ENCODE measurements around the gene ADAM12. TPM values are rescaled to one million over a fixed set of nuclear protein-coding genes. Genes with fewer than 3 reads are reported as not detected.

ADAM12 gene
- polyA plus RNA-seq, 4 donors = 0.45 to 0.87 TPM; not detected in 2

DNA sequence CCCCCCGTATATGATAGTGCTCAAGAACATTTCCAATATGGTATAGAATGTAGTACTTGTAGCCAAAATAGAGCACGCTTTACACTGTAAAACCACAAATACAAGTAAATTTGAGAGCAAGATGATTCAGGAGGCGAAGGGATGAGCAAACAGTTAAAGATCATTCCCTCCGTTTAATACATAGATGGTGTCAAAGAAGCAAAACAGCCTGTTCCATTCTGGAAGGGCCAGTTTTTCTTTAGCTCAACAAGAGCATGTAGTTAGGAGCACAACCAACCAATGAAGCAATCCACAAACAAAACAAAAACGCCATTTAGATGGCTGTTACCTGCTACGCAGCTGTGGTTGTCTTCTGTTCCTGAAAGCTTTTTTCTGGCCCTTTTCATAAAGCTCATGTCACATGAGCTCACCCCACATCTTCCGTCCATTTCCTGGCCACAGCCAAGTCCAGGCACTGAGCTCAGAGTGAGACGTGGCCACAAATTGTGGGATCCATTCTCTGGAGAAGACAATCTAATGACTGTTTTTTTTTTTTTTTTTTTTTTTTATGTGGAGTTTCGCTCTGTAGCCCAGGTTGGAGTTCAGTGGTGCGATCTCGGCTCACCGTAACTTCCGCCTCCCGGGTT lies 306.3 kb downstream of the ADAM12 start:
- WGBS, 3 donors = 85 to 86% (median 85%) methylated on average over 14 of the region's 14 CpGs
- FAIRE-seq (no peak), DNase-seq (no peak)
- H3K27ac ChIP-seq (ENCODE audit: low read depth in 1 of 3, low read length in 2 of 3) = no peak overlapping the region
- H3K9me3 ChIP-seq (ENCODE audit: control insufficient read depth in 2 of 2, insufficient read depth in 1 of 2, low read depth in 1 of 2, low read length in 1 of 2) = no peaks in the 10 kb centered on the region
- no peak overlapping the region for H3K4me3 ChIP-seq (ENCODE audit: low read depth in 1 of 3, low read length in 3 of 3)
- H3K27me3 ChIP-seq (ENCODE audit: control insufficient read depth in 3 of 3, insufficient read depth in 3 of 3, low read length in 3 of 3) = peaks cover 0 to 7% (median 0%) of the 10 kb centered on the region in 3 donors
- H3K36me3 ChIP-seq (ENCODE audit: control insufficient read depth in 3 of 3, insufficient read depth in 2 of 3, low read depth in 1 of 3, low read length in 3 of 3) = no peaks in the 10 kb centered on the region
- no peaks in the 10 kb centered on the region for H3K4me1 ChIP-seq (ENCODE audit: control insufficient read depth in 3 of 3, insufficient read depth in 2 of 3, low read depth in 1 of 3, low read length in 2 of 3)

DNA sequence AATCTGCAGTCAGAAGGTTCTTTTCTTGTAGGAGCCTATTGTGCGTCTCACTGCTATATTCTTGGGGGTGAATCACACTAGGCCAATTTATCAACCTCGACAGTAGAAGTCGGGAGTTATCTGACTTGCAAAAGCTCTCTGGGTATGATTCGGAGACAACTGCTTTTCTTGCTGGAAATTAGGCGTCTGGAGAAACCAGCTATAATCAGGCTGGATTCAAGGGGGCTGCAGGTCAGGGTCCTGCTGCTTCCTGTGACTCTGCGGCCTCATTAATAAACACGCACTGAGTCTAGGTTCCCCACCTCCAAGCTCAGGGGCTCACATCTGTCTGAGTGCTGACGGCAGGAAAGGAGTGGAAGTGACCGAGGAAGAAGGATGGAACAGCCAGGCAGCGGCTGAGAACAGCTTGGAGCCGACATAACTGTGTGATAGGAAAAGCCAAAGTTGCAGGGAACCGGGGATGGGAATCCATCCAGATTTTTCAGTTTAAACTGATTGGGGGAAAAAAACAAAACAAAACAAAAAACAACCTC lies 307.3 kb downstream of the ADAM12 start:
- H3K27ac ChIP-seq (ENCODE audit: low read depth in 1 of 3, low read length in 2 of 3) = no peak overlapping the region
- H3K27me3 ChIP-seq (ENCODE audit: control insufficient read depth in 3 of 3, insufficient read depth in 3 of 3, low read length in 3 of 3) = peaks cover 0 to 7% (median 0%) of the 10 kb centered on the region in 3 donors
- no peak for FAIRE-seq
- H3K4me1 ChIP-seq (ENCODE audit: control insufficient read depth in 3 of 3, insufficient read depth in 2 of 3, low read depth in 1 of 3, low read length in 2 of 3) = no peaks in the 10 kb centered on the region
- H3K9me3 ChIP-seq (ENCODE audit: control insufficient read depth in 2 of 2, insufficient read depth in 1 of 2, low read depth in 1 of 2, low read length in 1 of 2) = no peaks in the 10 kb centered on the region
- no peak overlapping the region for H3K4me3 ChIP-seq (ENCODE audit: low read depth in 1 of 3, low read length in 3 of 3)
- WGBS, 3 donors = 33 to 44% (median 43%) methylated on average over 12 of the region's 12 CpGs
- no peak for DNase-seq
- H3K36me3 ChIP-seq (ENCODE audit: control insufficient read depth in 3 of 3, insufficient read depth in 2 of 3, low read depth in 1 of 3, low read length in 3 of 3) = no peaks in the 10 kb centered on the region

DNA sequence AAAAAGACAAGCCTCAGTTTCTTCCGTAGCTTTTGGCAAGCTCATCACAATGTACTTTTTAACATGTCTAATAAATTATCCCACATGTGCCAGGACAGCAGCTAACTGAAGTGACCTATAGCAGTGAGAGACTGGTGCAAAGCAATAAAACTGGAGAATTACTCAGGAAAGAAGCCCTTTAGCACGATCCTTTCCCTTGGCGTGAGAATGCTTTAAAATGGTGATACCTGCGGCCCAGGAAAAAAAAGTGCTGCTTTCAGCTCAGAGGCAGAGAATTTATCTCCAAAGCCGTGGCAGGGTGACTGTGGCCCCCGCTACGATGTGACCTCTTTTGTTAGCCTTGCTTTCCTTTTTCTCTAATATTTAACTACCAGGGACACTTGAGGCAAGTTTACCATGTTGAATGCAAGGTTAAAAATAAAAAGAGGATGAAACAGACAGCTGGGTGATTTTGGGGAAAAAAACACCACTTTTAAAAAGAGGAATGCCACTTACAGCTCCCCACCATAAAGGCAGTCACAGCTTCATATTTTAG lies 307.9 kb downstream of the ADAM12 start:
- DNase-seq (no peak), FAIRE-seq (no peak)
- Histone ChIP-seq H3K9me3 (ENCODE audit: control insufficient read depth in 2 of 2, insufficient read depth in 1 of 2, low read depth in 1 of 2, low read length in 1 of 2) (no peaks in the 10 kb centered on the region), H3K4me3 (ENCODE audit: low read depth in 1 of 3, low read length in 3 of 3) (no peak overlapping the region), H3K27ac (ENCODE audit: low read depth in 1 of 3, low read length in 2 of 3) (no peak overlapping the region), H3K27me3 (ENCODE audit: control insufficient read depth in 3 of 3, insufficient read depth in 3 of 3, low read length in 3 of 3) (peaks cover 0 to 7% (median 0%) of the 10 kb centered on the region in 3 donors), H3K4me1 (ENCODE audit: control insufficient read depth in 3 of 3, insufficient read depth in 2 of 3, low read depth in 1 of 3, low read length in 2 of 3) (no peaks in the 10 kb centered on the region), H3K36me3 (ENCODE audit: control insufficient read depth in 3 of 3, insufficient read depth in 2 of 3, low read depth in 1 of 3, low read length in 3 of 3) (no peaks in the 10 kb centered on the region)
- WGBS, 3 donors = 28 to 65% (median 40%) methylated on average over 7 of the region's 7 CpGs

- Histone ChIP-seq H3K4me3 (ENCODE audit: low read depth in 1 of 3, low read length in 3 of 3) (no peak overlapping the region), H3K27ac (ENCODE audit: low read depth in 1 of 3, low read length in 2 of 3) (no peak overlapping the region), H3K36me3 (ENCODE audit: control insufficient read depth in 3 of 3, insufficient read depth in 2 of 3, low read depth in 1 of 3, low read length in 3 of 3) (no peaks in the 10 kb centered on the region), H3K9me3 (ENCODE audit: control insufficient read depth in 2 of 2, insufficient read depth in 1 of 2, low read depth in 1 of 2, low read length in 1 of 2) (no peaks in the 10 kb centered on the region), H3K4me1 (ENCODE audit: control insufficient read depth in 3 of 3, insufficient read depth in 2 of 3, low read depth in 1 of 3, low read length in 2 of 3) (no peaks in the 10 kb centered on the region), H3K27me3 (ENCODE audit: control insufficient read depth in 3 of 3, insufficient read depth in 3 of 3, low read length in 3 of 3) (no peaks in the 10 kb centered on the region)
- 71 to 76% (median 74%) methylated on average over 6 of the region's 6 CpGs for WGBS, 3 donors
- FAIRE-seq = no peak
- DNase-seq = no peak
Observed at GRCh38 chr10:126075009-126075408, 313.3 kb downstream of the ADAM12 start.

GRCh38 chr10:126074291-126074690 lies 314.0 kb downstream of the ADAM12 start:
- Histone ChIP-seq H3K27me3 (ENCODE audit: control insufficient read depth in 3 of 3, insufficient read depth in 3 of 3, low read length in 3 of 3) (no peaks in the 10 kb centered on the region), H3K9me3 (ENCODE audit: control insufficient read depth in 2 of 2, insufficient read depth in 1 of 2, low read depth in 1 of 2, low read length in 1 of 2) (no peaks in the 10 kb centered on the region), H3K4me1 (ENCODE audit: control insufficient read depth in 3 of 3, insufficient read depth in 2 of 3, low read depth in 1 of 3, low read length in 2 of 3) (no peaks in the 10 kb centered on the region), H3K4me3 (ENCODE audit: low read depth in 1 of 3, low read length in 3 of 3) (no peak overlapping the region), H3K36me3 (ENCODE audit: control insufficient read depth in 3 of 3, insufficient read depth in 2 of 3, low read depth in 1 of 3, low read length in 3 of 3) (no peaks in the 10 kb centered on the region), H3K27ac (ENCODE audit: low read depth in 1 of 3, low read length in 2 of 3) (no peak overlapping the region)
- WGBS, 3 donors = 69 to 79% (median 75%) methylated on average over 3 of the region's 3 CpGs
- FAIRE-seq (no peak), DNase-seq (no peak)

DNA sequence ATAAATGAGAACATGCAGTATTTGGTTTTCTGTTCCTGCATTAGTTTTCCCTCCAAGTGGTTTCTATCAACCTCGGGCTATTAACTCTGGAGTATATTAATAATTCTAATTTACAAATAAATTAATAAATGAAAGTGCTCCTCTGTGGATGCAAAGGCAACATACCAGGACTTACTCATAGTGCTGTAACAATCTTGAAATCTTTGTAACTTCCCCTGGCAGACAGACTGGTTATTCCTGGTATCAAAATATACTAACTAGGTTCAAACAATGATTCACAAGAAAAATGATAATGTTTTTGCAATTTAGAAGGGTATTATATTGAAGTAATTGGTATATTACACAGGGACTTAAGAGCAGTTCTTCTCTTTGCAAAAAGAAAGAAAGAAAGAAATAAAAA lies 314.7 kb downstream of the ADAM12 start:
- H3K27me3 ChIP-seq (ENCODE audit: control insufficient read depth in 3 of 3, insufficient read depth in 3 of 3, low read length in 3 of 3) = no peaks in the 10 kb centered on the region
- DNase-seq (no peak), FAIRE-seq (no peak)
- no peaks in the 10 kb centered on the region for H3K9me3 ChIP-seq (ENCODE audit: control insufficient read depth in 2 of 2, insufficient read depth in 1 of 2, low read depth in 1 of 2, low read length in 1 of 2)
- H3K4me1 ChIP-seq (ENCODE audit: control insufficient read depth in 3 of 3, insufficient read depth in 2 of 3, low read depth in 1 of 3, low read length in 2 of 3) = no peaks in the 10 kb centered on the region
- no peaks in the 10 kb centered on the region for H3K36me3 ChIP-seq (ENCODE audit: control insufficient read depth in 3 of 3, insufficient read depth in 2 of 3, low read depth in 1 of 3, low read length in 3 of 3)
- no peak overlapping the region for H3K4me3 ChIP-seq (ENCODE audit: low read depth in 1 of 3, low read length in 3 of 3)
- WGBS, 3 donors = 63 to 67% (median 67%) methylated on average over 1 of the region's 1 CpG
- H3K27ac ChIP-seq (ENCODE audit: low read depth in 1 of 3, low read length in 2 of 3) = no peak overlapping the region

GRCh38 chr10:126072622-126073021 lies 315.7 kb downstream of the ADAM12 start:
- no peak overlapping the region for H3K4me3 ChIP-seq (ENCODE audit: low read depth in 1 of 3, low read length in 3 of 3)
- DNase-seq (no peak), FAIRE-seq (no peak)
- H3K36me3 ChIP-seq (ENCODE audit: control insufficient read depth in 3 of 3, insufficient read depth in 2 of 3, low read depth in 1 of 3, low read length in 3 of 3) = no peaks in the 10 kb centered on the region
- 87 to 88% (median 87%) methylated on average over 4 of the region's 4 CpGs for WGBS, 3 donors
- H3K27me3 ChIP-seq (ENCODE audit: control insufficient read depth in 3 of 3, insufficient read depth in 3 of 3, low read length in 3 of 3) = no peaks in the 10 kb centered on the region
- H3K9me3 ChIP-seq (ENCODE audit: control insufficient read depth in 2 of 2, insufficient read depth in 1 of 2, low read depth in 1 of 2, low read length in 1 of 2) = no peaks in the 10 kb centered on the region
- H3K27ac ChIP-seq (ENCODE audit: low read depth in 1 of 3, low read length in 2 of 3) = no peak overlapping the region
- H3K4me1 ChIP-seq (ENCODE audit: control insufficient read depth in 3 of 3, insufficient read depth in 2 of 3, low read depth in 1 of 3, low read length in 2 of 3) = no peaks in the 10 kb centered on the region

DNA sequence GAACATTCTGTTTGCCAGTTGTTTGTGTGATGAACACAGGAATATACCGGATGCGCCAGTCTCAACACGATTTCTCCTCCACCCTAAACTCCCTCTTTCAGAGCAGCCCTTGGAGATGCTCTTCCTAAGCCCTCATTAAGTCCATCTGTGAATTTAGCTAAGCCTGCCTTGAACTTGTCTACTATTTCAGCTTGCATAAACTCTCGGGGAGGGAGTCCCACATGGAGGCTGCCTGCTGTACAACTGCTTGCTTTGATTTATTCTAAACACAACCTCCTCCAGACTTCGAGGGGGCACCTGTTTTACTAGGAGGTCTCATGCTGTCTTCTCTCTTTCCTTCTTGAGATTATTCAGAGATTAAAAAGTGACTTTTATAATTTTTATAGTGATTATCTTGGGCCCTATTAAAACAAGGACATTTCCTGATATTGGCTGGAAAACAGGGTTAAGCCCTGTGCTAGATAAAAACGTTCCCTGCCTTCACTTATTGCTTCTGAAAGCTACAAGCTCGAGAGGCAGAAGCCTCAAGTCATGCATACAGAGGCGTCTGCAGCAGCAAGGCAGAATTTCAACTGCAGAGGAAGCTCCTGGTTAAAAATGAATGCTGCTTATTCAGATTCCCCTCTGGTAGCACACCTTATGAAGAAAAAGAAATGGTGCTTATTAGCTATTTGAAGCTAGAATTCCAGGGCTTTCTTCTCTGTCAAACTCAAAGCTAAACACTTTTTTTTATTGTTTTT lies 317.6 kb downstream of the ADAM12 start:
- H3K36me3 ChIP-seq (ENCODE audit: control insufficient read depth in 3 of 3, insufficient read depth in 2 of 3, low read depth in 1 of 3, low read length in 3 of 3) = no peaks in the 10 kb centered on the region
- no peaks in the 10 kb centered on the region for H3K9me3 ChIP-seq (ENCODE audit: control insufficient read depth in 2 of 2, insufficient read depth in 1 of 2, low read depth in 1 of 2, low read length in 1 of 2)
- WGBS, 3 donors = 57 to 63% (median 61%) methylated on average over 8 of the region's 8 CpGs
- H3K27ac ChIP-seq (ENCODE audit: low read depth in 1 of 3, low read length in 2 of 3) = no peak overlapping the region
- DNase-seq (no peak), FAIRE-seq (no peak)
- no peak overlapping the region for H3K4me3 ChIP-seq (ENCODE audit: low read depth in 1 of 3, low read length in 3 of 3)
- H3K27me3 ChIP-seq (ENCODE audit: control insufficient read depth in 3 of 3, insufficient read depth in 3 of 3, low read length in 3 of 3) = no peaks in the 10 kb centered on the region
- H3K4me1 ChIP-seq (ENCODE audit: control insufficient read depth in 3 of 3, insufficient read depth in 2 of 3, low read depth in 1 of 3, low read length in 2 of 3) = no peaks in the 10 kb centered on the region
